Measurements from ENCODE around the gene PTPN18.

The PTPN18 gene

GRCh38 chr2:130342533-130343275, 13.2 kb upstream of the PTPN18 start, which contains the start of gene IMP4:
IMP4 (plus strand) TSS chr2:130342897; CDS start chr2:130342933, 36 bp downstream.
- Histone ChIP-seq H3K18ac (ENCODE audit: low read depth in 1 of 2, low read length in 2 of 2) (peak within 1 kb of the TSS; percentile 41 to 81), H3K14ac (ENCODE audit: low read length in 2 of 2) (peak within 1 kb of the TSS in 1 of 2 experiments; percentile 93), H3K4ac (ENCODE audit: low read depth in 1 of 2, low read length in 2 of 2) (peak within 1 kb of the TSS in 1 of 2 experiments; percentile 75), H3K27me3 (ENCODE audit: control insufficient read depth in 1 of 2, insufficient read depth in 1 of 2, low read length in 2 of 2) (no peaks in the 10 kb centered on the region), H2BK120ac (ENCODE audit: low read depth, low read length) (no peak within 1 kb of the TSS), H3K9ac (ENCODE audit: low read length) (peak within 1 kb of the TSS; percentile 92), H3K4me2 (ENCODE audit: low read length, poor library complexity, severe bottlenecking) (peak within 1 kb of the TSS; percentile 87), H2AK5ac (ENCODE audit: low read length, severe bottlenecking) (no peak within 1 kb of the TSS), H4K91ac (ENCODE audit: low read length) (peak within 1 kb of the TSS; percentile 30), H2BK15ac (ENCODE audit: low read depth, poor library complexity, severe bottlenecking) (no peak within 1 kb of the TSS), H3K9me3 (ENCODE audit: control insufficient read depth, low read length) (no peaks in the 10 kb centered on the region), H4K8ac (ENCODE audit: low read length) (peak within 1 kb of the TSS; percentile 70), H2AFZ (ENCODE audit: low read depth, low read length) (peak within 1 kb of the TSS; percentile 54), H2BK12ac (ENCODE audit: low read length in 2 of 2) (peak within 1 kb of the TSS in 1 of 2 experiments; percentile 55), H3K4me3 (ENCODE audit: insufficient read depth in 1 of 2, low read depth in 1 of 2, low read length in 2 of 2) (peak within 1 kb of the TSS; percentile 83 to 99), H3K23ac (ENCODE audit: low read length in 2 of 2) (peak within 1 kb of the TSS in 1 of 2 experiments; percentile 25), H2BK5ac (ENCODE audit: low read depth, low read length, poor library complexity, severe bottlenecking) (no peak within 1 kb of the TSS), H3K79me1 (replicated peaks; ENCODE audit: low read length, poor library complexity, severe bottlenecking) (peaks cover 43% of the 10 kb centered on the region), H3K36me3 (ENCODE audit: control insufficient read depth in 1 of 2, insufficient read depth in 2 of 2, low read depth in 1 of 2, low read length in 2 of 2) (peaks cover 41 to 58% of the 10 kb centered on the region in 2 experiments), H3K4me1 (ENCODE audit: control insufficient read depth, insufficient read depth, low read depth, low read length) (peaks cover 8% of the 10 kb centered on the region), H3K27ac (ENCODE audit: low read length, poor library complexity, severe bottlenecking) (peak within 1 kb of the TSS; percentile 82)
- DNase-seq, result peak; percentile 100
- WGBS, result under 1% methylated on average over 57 of the region's 60 CpGs

DNA sequence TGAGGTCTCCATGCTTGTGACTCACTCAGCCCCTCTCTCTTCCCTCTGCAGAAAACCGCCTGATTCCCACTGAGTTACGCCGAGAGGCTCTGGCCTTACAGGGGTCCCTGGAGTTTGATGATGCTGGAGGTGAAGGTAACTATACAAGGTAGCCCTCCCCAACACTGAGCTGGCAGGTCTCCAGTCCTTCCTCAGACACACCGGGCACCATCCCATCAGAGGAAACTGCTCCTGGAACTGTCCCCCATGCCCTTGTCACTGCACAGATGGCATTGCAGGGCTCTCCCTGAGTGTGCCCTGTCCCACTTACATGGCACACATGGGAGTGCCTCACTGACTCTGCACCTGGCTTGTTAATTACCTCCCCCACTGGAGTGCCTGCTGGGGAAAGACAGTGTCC, 11.3 kb upstream of the PTPN18 start:
- H3K9me3 ChIP-seq (ENCODE audit: control insufficient read depth, low read length), result no peaks in the 10 kb centered on the region
- H3K36me3 ChIP-seq (ENCODE audit: control insufficient read depth in 1 of 2, insufficient read depth in 2 of 2, low read depth in 1 of 2, low read length in 2 of 2), result peaks cover 44 to 61% of the 10 kb centered on the region in 2 experiments
- no peak overlapping the region for H2BK120ac ChIP-seq (ENCODE audit: low read depth, low read length)
- no peak overlapping the region for H3K4me2 ChIP-seq (ENCODE audit: low read length, poor library complexity, severe bottlenecking)
- H3K27me3 ChIP-seq (ENCODE audit: control insufficient read depth in 1 of 2, insufficient read depth in 1 of 2, low read length in 2 of 2), result no peaks in the 10 kb centered on the region
- no peak overlapping the region for H2BK12ac ChIP-seq (ENCODE audit: low read length in 2 of 2)
- H2AFZ ChIP-seq (ENCODE audit: low read depth, low read length), result no peak overlapping the region
- no peak overlapping the region for H3K14ac ChIP-seq (ENCODE audit: low read length in 2 of 2)
- no peak overlapping the region for H3K23ac ChIP-seq (ENCODE audit: low read length in 2 of 2)
- no peak overlapping the region for H2AK5ac ChIP-seq (ENCODE audit: low read length, severe bottlenecking)
- no peak overlapping the region for H3K27ac ChIP-seq (ENCODE audit: low read length, poor library complexity, severe bottlenecking)
- peaks cover 7% of the 10 kb centered on the region for H3K4me1 ChIP-seq (ENCODE audit: control insufficient read depth, insufficient read depth, low read depth, low read length)
- H4K91ac ChIP-seq (ENCODE audit: low read length), result no peak overlapping the region
- WGBS, result 100% methylated on average over 1 of the region's 4 CpGs
- H3K4me3 ChIP-seq (ENCODE audit: insufficient read depth in 1 of 2, low read depth in 1 of 2, low read length in 2 of 2), result no peak overlapping the region
- H3K79me1 ChIP-seq (replicated peaks; ENCODE audit: low read length, poor library complexity, severe bottlenecking), result peaks cover 43% of the 10 kb centered on the region
- H3K4ac ChIP-seq (ENCODE audit: low read depth in 1 of 2, low read length in 2 of 2), result no peak overlapping the region
- H4K8ac ChIP-seq (ENCODE audit: low read length), result no peak overlapping the region
- no peak overlapping the region for H2BK15ac ChIP-seq (ENCODE audit: low read depth, poor library complexity, severe bottlenecking)
- no peak for DNase-seq
- no peak overlapping the region for H3K18ac ChIP-seq (ENCODE audit: low read depth in 1 of 2, low read length in 2 of 2)
- no peak overlapping the region for H2BK5ac ChIP-seq (ENCODE audit: low read depth, low read length, poor library complexity, severe bottlenecking)
- no peak overlapping the region for H3K9ac ChIP-seq (ENCODE audit: low read length)

GRCh38 chr2:130345091-130345490, 10.8 kb upstream of the PTPN18 start:
- no peak overlapping the region for H3K4me3 ChIP-seq (ENCODE audit: insufficient read depth in 1 of 2, low read depth in 1 of 2, low read length in 2 of 2)
- no peak overlapping the region for H2BK120ac ChIP-seq (ENCODE audit: low read depth, low read length)
- no peak overlapping the region for H3K27ac ChIP-seq (ENCODE audit: low read length, poor library complexity, severe bottlenecking)
- no peak overlapping the region for H2BK12ac ChIP-seq (ENCODE audit: low read length in 2 of 2)
- no peak overlapping the region for H3K14ac ChIP-seq (ENCODE audit: low read length in 2 of 2)
- 98% methylated on average over 13 of the region's 13 CpGs for WGBS
- no peak for DNase-seq
- no peak overlapping the region for H4K8ac ChIP-seq (ENCODE audit: low read length)
- no peak overlapping the region for H3K4ac ChIP-seq (ENCODE audit: low read depth in 1 of 2, low read length in 2 of 2)
- no peak overlapping the region for H3K4me2 ChIP-seq (ENCODE audit: low read length, poor library complexity, severe bottlenecking)
- H3K9ac ChIP-seq (ENCODE audit: low read length), result no peak overlapping the region
- H2BK15ac ChIP-seq (ENCODE audit: low read depth, poor library complexity, severe bottlenecking), result no peak overlapping the region
- H4K91ac ChIP-seq (ENCODE audit: low read length), result no peak overlapping the region
- H3K18ac ChIP-seq (ENCODE audit: low read depth in 1 of 2, low read length in 2 of 2), result no peak overlapping the region
- H2BK5ac ChIP-seq (ENCODE audit: low read depth, low read length, poor library complexity, severe bottlenecking), result no peak overlapping the region
- no peaks in the 10 kb centered on the region for H3K27me3 ChIP-seq (ENCODE audit: control insufficient read depth in 1 of 2, insufficient read depth in 1 of 2, low read length in 2 of 2)
- no peak overlapping the region for H2AK5ac ChIP-seq (ENCODE audit: low read length, severe bottlenecking)
- no peaks in the 10 kb centered on the region for H3K9me3 ChIP-seq (ENCODE audit: control insufficient read depth, low read length)
- H3K4me1 ChIP-seq (ENCODE audit: control insufficient read depth, insufficient read depth, low read depth, low read length), result peaks cover 7% of the 10 kb centered on the region
- peaks cover 39% of the 10 kb centered on the region for H3K79me1 ChIP-seq (replicated peaks; ENCODE audit: low read length, poor library complexity, severe bottlenecking)
- H2AFZ ChIP-seq (ENCODE audit: low read depth, low read length), result no peak overlapping the region
- H3K23ac ChIP-seq (ENCODE audit: low read length in 2 of 2), result no peak overlapping the region
- H3K36me3 ChIP-seq (ENCODE audit: control insufficient read depth in 1 of 2, insufficient read depth in 2 of 2, low read depth in 1 of 2, low read length in 2 of 2), result peaks cover 40 to 56% of the 10 kb centered on the region in 2 experiments

GRCh38 chr2:130345611-130346010, 10.2 kb upstream of the PTPN18 start:
- Histone ChIP-seq H2BK15ac (ENCODE audit: low read depth, poor library complexity, severe bottlenecking) (no peak overlapping the region), H3K79me1 (replicated peaks; ENCODE audit: low read length, poor library complexity, severe bottlenecking) (peaks cover 34% of the 10 kb centered on the region), H3K4me3 (ENCODE audit: insufficient read depth in 1 of 2, low read depth in 1 of 2, low read length in 2 of 2) (no peak overlapping the region), H2BK120ac (ENCODE audit: low read depth, low read length) (no peak overlapping the region), H3K14ac (ENCODE audit: low read length in 2 of 2) (no peak overlapping the region), H2BK5ac (ENCODE audit: low read depth, low read length, poor library complexity, severe bottlenecking) (no peak overlapping the region), H3K23ac (ENCODE audit: low read length in 2 of 2) (no peak overlapping the region), H3K4me1 (ENCODE audit: control insufficient read depth, insufficient read depth, low read depth, low read length) (peaks cover 7% of the 10 kb centered on the region), H3K9me3 (ENCODE audit: control insufficient read depth, low read length) (no peaks in the 10 kb centered on the region), H3K18ac (ENCODE audit: low read depth in 1 of 2, low read length in 2 of 2) (no peak overlapping the region), H2AK5ac (ENCODE audit: low read length, severe bottlenecking) (no peak overlapping the region), H3K9ac (ENCODE audit: low read length) (no peak overlapping the region), H4K8ac (ENCODE audit: low read length) (no peak overlapping the region), H3K4ac (ENCODE audit: low read depth in 1 of 2, low read length in 2 of 2) (no peak overlapping the region), H2AFZ (ENCODE audit: low read depth, low read length) (no peak overlapping the region), H3K36me3 (ENCODE audit: control insufficient read depth in 1 of 2, insufficient read depth in 2 of 2, low read depth in 1 of 2, low read length in 2 of 2) (peaks cover 38 to 53% of the 10 kb centered on the region in 2 experiments), H3K4me2 (ENCODE audit: low read length, poor library complexity, severe bottlenecking) (no peak overlapping the region), H3K27ac (ENCODE audit: low read length, poor library complexity, severe bottlenecking) (no peak overlapping the region), H2BK12ac (ENCODE audit: low read length in 2 of 2) (no peak overlapping the region), H4K91ac (ENCODE audit: low read length) (no peak overlapping the region), H3K27me3 (ENCODE audit: control insufficient read depth in 1 of 2, insufficient read depth in 1 of 2, low read length in 2 of 2) (no peaks in the 10 kb centered on the region)
- over 99% methylated on average over 21 of the region's 21 CpGs for WGBS
- no peak for DNase-seq
